GM12891 (cell line): ENCODE data around the gene DOCK8.

Experiments
- PAX5 ChIP-seq: IDR thresholded peaks from 2 replicates; pipeline ENCODE4 v1.6.1; 2011; ENCODE audit warnings: low read length, moderate library complexity, mild to moderate bottlenecking; ENCODE audit not compliant: insufficient read depth, severe bottlenecking
- POLR2AphosphoS5 ChIP-seq: IDR thresholded peaks from 2 replicates; pipeline ENCODE4 v1.6.1; 2011; ENCODE audit warnings: low read depth, low read length, control low read depth
- TAF1 ChIP-seq: IDR thresholded peaks from 2 replicates; pipeline ENCODE4 v1.6.1; 2011; ENCODE audit warnings: low read depth, low read length, control low read depth

- TF ChIP-seq POLR2AphosphoS5 (no peak), TAF1 (no peak), PAX5 (no peak)
Observed at GRCh38 chr9:335373-335772, 120.7 kb downstream of the DOCK8 start.
